Left forelimb (tissue), 1 donor: ENCODE results near the gene EVPL.
"Not testable (repeated sequence)": the region's sequence is repeated elsewhere in the genome, so short reads cannot be mapped to it uniquely, and the experiment has no call there.

Experiments used
- DNase-seq: peaks from one replicate; pipeline ENCODE4 v3.0.0-alpha.2; 2018; ENCODE audit warnings: low spot score

The EVPL gene

DNA sequence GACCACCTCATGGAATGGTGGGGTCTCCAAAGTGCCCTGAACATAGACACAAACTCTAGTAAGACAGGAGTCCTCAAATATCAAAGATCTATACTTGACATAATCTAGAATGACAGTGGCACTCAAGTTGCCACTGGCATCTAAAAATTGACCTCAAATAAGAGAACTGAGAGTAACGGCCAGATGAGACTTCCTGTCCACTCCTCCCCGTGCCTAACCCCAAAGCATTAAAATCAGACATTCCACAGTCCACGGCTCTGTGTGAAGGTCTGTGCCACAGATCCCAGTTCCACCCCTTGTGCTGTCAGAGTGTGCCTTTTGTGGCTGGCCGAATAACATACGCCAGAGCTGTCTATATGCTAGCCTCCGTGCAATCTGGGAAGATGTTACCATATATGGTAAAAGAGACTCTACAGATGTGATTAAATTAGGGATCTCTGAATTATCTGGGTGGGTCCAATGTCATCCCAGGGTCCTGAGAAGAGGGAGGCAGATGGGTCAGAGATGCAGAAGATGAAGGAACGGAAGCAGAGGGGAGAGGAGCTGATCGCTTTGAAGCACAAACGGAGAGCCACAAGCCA lies 21.0 kb upstream of the EVPL start:
- no peak for DNase-seq

- DNase-seq = no peak
These were observed 19.0 kb upstream of the EVPL start for GRCh38 chr17:76046064-76046463.

DNA sequence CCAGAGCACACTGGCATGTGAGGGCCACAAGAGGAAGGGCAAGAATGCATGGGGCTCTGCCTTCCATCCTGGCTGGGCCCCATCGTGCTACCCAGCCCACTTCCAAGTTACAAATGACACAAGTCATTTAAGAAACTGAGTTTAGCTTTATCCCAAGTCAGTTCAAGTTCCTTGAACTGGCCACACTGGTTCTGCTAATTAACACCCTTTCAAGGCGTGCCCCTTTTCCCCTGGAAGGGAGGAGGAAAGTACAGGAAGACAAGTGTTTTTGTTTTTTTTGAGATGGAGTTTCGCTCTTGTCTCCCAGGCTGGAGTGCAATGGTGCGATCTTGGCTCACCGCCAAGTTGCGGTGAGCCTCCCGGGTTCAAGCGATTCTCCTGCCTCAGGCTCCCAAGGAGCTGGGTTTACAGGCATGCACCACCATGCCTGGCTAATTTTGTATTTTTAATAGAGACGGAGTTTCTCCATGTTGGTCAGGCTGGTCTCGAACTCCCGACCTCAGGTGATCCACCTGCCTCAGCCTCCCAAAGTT lies 17.4 kb upstream of the EVPL start:
- DNase-seq = not testable (repeated sequence)

DNA sequence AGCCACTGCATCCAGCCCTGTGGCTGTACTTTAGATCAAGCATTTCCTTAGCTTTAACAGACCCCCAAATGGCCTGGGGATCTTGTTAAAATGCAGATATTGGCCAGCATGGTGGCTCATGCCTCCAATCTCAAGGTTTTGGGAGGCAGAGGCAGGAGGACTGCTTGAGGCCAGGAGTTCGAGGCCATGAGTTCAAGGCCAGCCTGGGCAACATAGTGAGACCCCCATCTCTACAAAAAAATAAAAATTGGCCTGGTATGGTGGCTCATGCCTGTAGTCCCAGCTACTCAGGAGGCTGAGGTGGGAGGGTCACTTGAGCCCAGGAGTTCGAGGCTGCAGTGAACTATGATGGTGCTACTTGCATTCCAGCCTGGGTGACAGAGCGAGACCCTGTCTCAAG lies 15.8 kb upstream of the EVPL start:
- DNase-seq = not testable (repeated sequence)

DNA sequence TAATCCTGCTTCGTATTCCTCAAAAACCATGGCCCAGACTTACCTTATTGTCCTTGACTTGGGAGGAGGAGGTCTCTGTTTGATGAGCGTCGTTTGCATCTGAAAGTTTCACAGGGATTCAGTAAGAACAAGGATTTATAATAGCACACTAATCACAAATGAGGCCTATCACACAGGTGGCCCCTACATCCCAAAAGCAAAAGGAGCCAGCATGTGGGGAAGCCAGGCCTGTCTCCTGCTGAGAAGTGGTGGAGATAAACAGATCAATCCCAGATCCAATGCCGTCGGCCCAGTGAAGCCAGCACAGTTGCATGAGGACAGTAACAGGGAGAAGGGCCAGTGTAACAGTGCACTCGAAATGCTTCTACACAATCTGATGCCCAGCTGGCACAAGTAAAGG lies 13.3 kb upstream of the EVPL start:
- DNase-seq = no peak

DNA sequence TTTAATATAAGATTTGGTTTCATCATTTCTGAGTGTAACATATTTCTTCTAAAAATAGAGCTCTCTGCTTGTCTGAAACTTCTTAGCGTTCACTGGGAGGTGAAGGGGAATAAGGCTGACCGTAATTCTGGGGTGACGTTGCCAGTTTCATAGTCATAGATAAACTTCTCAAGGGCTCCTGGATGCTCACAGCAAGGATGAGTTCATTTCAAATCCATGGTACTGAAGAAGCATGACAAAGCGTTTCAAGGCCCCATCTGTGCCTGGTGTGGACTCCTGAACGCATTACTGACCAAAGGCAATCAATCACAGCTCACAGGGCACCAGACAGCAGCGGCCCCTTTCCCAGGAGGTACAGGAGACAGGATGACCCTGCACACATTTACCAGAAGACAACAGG lies 12.0 kb upstream of the EVPL start:
- no peak for DNase-seq

DNA sequence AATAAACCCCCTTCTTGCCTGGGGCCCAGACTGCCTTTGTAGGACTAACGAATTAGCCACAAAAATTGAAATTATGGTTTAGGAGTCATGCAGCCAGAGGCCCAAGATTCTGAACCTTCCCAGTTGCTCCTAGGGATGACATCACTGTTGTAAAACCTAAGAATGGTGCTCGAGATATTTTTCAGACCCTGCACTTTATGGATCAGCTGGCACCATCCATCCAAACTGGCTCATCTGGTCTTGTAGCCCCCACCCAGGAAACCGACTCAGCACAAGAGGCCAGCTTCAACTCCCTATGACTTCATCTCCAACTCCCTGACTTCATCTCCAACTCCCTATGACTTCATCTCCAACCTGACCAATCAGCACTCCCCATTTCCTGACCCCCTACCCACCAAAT lies 10.9 kb upstream of the EVPL start:
- no peak for DNase-seq

DNA sequence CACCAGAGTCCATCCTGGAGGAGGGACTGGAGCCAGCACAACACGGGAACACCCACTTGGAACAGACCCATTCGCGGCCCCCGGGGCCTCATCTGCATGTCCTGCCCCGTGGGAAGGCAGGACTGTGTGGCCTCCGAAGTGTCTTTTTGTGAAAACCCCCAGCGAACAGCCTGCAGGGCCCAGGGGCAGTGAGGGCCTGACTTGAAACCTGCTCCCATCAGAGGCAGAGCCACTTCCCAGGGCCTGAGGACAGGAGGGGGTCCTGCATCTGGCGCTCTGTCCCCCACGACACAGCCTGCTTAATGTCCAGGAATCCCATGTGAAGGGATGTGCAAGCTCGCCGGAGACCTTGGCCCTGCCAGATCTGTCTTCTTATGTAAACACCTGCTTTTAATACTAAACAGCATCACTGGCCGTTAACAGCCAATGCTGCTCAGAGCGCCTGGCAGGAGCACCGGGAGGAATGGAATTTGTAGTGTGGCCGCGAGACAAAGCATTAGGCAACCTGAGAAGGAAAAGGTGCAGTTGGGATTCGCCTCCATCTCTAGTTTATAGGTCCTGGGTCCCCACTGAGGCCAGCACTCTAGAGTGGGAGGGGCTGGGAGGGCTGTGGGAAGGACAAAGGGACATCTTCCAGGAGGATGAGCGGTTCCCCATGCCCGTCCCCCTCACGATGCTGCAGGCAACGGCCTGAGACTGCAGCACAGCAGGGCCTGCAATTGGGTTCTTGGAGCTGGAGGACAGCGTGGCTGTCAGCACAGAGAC lies 9.6 kb upstream of the EVPL start:
- no peak for DNase-seq

GRCh38 chr17:76034428-76035350 lies 7.6 kb upstream of the EVPL start:
- no peak for DNase-seq

DNA sequence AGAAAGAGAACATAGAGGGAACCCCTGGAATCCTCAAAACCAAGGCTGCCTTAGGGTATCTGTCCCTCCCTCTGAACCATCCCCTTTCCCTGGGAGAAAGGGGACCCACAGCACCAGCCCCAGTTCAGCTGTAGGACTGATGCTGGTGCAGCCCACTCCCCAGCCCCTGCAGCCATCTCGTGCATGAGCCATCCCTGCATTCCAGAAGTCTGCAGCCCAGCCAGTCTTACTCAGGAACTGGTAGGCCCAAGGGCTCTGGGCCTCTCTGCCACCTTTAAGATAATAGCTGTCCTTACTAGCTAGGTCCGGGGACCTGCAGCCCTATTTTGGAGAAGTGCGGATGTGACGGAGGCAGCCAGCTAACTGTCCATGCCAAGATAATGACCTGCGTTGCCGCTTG lies 6.0 kb upstream of the EVPL start:
- no peak for DNase-seq

- no peak for DNase-seq
These were observed 5.6 kb upstream of the EVPL start for GRCh38 chr17:76032780-76033108.

GRCh38 chr17:76032073-76032779 lies 5.1 kb upstream of the EVPL start:
- DNase-seq = no peak

- no peak for DNase-seq
These were observed 370 bp downstream of the EVPL start for GRCh38 chr17:76026714-76027158.

DNA sequence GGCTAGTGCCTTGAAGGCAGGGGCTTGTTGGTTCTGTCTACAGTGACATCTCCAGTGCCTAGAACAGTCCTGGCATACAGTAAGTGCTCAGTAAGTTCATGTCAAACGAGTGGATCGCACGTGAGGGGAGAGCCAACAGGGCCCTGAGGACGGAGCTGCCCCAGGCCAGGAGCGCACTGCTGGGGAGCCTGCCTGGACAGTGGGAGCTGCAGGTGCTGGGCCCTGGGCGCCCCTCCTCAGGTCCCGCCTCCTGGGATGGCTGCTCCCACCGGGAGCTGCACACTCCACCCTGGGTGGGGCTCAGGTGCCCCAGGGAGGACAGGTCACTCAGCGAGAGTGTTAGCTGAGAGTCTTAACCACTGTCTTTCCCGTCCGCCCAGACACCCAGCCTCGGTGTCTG lies 1.8 kb downstream of the EVPL start:
- DNase-seq = no peak

DNA sequence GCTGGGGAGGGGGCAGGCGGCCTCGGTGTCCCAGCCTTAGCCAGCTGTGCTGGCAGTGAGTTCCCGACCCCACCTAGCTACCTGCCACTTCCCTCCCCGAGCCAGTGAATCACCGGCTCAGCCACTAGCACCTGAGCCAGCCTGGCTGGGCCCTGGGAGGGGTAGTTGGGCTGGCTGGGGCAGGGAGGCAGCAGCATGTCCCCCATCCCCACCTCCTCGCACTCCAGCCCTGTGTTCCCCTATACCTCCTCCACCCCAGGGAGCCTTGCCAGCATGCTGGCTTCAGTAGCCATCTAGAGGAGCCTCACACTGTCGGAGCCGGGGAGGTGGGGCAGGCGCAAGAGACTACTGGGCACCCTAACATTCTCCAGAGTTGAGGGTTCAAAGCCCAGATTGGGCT lies 2.8 kb downstream of the EVPL start:
- DNase-seq = no peak

GRCh38 chr17:76023900-76024237 lies 3.2 kb downstream of the EVPL start:
- DNase-seq = no peak

DNA sequence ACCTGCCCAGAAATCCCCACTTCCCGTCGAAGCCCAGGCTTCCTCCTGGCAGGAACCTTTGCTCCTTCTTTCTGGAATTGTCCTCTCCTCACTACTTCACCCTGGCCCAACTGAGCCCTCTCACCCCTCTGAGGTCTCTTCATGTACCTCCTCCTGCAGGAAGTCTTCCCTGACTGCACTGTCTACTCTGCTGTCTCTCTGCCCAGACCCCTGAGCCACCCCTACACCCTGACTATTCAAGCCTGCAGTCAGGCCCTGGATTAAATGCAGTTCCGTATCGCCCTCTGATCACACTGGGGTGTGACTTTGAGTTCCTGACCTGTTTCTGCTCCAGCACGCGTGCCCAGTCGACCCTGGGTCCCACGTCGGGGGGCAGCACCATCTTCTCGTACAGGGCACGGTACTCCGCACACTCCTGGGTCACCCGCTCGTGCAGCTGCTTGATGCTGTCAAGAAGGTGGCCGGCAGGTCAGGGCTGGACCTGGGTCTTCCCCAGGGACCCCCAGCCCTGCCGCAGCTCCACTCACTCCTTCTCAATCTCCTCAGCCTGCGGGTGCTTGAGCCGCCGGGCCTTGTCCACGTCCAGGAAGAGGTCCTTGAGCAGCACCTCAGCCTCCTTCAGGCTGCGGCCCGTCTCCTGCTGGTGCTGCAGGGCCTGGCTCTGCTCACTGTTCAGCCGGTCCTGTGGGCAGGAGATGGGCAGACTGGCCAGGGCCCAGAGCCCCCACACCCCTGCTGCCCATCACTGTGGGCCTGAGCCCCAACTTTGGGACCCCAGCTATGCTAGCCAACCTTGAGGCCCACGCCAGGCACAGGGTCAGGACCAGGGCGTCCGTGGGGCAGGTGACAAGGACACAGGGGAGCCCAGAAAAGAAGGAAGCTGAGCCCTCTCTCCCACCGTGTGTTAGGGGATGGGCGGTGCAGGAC lies 3.9 kb downstream of the EVPL start:
- DNase-seq = no peak

GRCh38 chr17:76022285-76022684 lies 4.8 kb downstream of the EVPL start:
- DNase-seq = no peak

DNA sequence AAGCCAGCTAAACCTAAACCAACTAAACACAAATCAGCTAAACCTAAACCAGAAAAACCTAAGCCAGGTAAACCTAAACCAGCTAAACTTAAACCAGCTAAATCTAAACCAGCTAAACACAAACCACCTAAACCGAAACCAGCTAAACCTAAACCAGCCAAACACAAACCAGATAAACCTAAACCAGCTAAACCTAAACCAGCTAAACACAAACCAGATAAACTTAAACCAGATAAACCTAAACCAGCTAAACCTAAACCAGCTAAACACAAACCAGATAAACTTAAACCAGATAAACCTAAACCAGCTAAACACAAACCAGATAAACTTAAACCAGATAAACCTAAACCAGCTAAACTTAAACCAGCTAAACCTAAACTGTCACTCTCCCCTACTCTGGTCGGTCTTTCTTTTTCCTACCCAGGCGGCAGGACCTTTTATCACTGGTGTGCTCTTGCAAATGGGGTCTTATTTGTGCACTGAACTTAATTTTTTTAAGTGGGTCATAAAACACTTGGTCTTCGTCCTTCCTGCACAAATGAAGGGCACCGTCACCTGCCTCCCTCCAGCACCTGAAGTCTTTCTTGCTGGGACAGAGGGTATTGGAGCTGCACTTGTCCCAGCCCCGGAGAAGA lies 7.2 kb downstream of the EVPL start:
- DNase-seq = no peak

GRCh38 chr17:76018801-76019200 lies 8.3 kb downstream of the EVPL start:
- no peak for DNase-seq

GRCh38 chr17:76018340-76018680 lies 8.8 kb downstream of the EVPL start:
- no peak for DNase-seq
